HCT116 (cell line): ENCODE data around the gene TOX2. TPM values are rescaled to one million over a fixed set of nuclear protein-coding genes. Genes with fewer than 3 reads are reported as not detected.

Source experiments
- ATAC-seq: fragments of 200-7000 bp; cut with Tn5 transposase; 2 replicates; pipeline ENCODE4 v1.9.1; 2020; ENCODE audit warnings: mild to moderate bottlenecking, moderate library complexity
- BruUV-seq: library from RNA; stranded (reverse); fragments of 400-500 nt; replicated peaks from 2 replicates; lab custom pipeline; 2021; lab: Mats Ljungman, UMichigan
- CTCF ChIA-PET: fragments of 300-600 bp; sonication (Branson Sonifier 250); formaldehyde crosslinking; loops from one replicate; lab custom pipeline; 2021; ENCODE audit warnings: antibody characterized with exemption; lab: Charles Lee
- POLR2A ChIA-PET: fragments of 300-600, 350-600 bp; sonication (Branson Sonifier 250); formaldehyde crosslinking; loops from one replicate; lab custom pipeline; 2021; ENCODE audit warnings: antibody characterized with exemption; lab: Charles Lee
- RAD21 ChIA-PET, 2 experiments: fragments of 300-600 bp; sonication (Branson Sonifier 250); formaldehyde crosslinking; loops; one replicate each; lab custom pipeline; 2023; ENCODE audit warnings: low total read pairs in 2 of 2; ENCODE audit not compliant: uncharacterized antibody in 2 of 2, unreplicated experiment in 2 of 2, low non-redundant PET in 1 of 2; lab: Charles Lee
- DNase-seq: peaks from one replicate; pipeline ENCODE4 v3.0.0-alpha.2; 2010; ENCODE audit warnings: low read depth, low spot score
- H2AFZ ChIP-seq: fragments of 200-600 bp; shearing (Covaris generic), sonication (generic); 2 replicates; pipeline ENCODE4 v1.6.1; 2017; ENCODE audit warnings: low read depth, mixed run types, mixed read lengths, antibody characterized with exemption, low read length; ENCODE audit not compliant: poor library complexity, severe bottlenecking
- H3K27ac ChIP-seq: 2 replicates; pipeline ENCODE4 v1.5.1; 2012; ENCODE audit warnings: low read depth, low read length
- H3K27me3 ChIP-seq: fragments of 200-600 bp; sonication (generic); 2 replicates; pipeline ENCODE4 v1.6.1; 2016; ENCODE audit warnings: mixed run types, low read length, mixed read lengths; ENCODE audit not compliant: insufficient read depth
- H3K36me3 ChIP-seq, 2 experiments: fragments of 200-500 bp in 1 of 2; fragments of 200-600 bp in 1 of 2; sonication (Bioruptor generic) in 1 of 2; sonication (generic) in 1 of 2; 2 replicates each; pipeline versions ENCODE4 v1.5.1 to v1.6.1; 2014 to 2016; ENCODE audit warnings: low read length in 2 of 2, inconsistent platforms in 1 of 2, mixed read lengths in 1 of 2, mixed run types in 1 of 2; ENCODE audit not compliant: insufficient read depth in 2 of 2, control insufficient read depth in 1 of 2
- H3K4me1 ChIP-seq, 2 experiments: fragments of 200-600 bp in 1 of 2; sonication (generic) in 1 of 2; 2 replicates each; pipeline versions ENCODE4 v1.5.1 to v1.6.1; 2012 to 2017; ENCODE audit warnings: low read length in 2 of 2, inconsistent platforms in 1 of 2, mild to moderate bottlenecking in 1 of 2, mixed read lengths in 1 of 2, mixed run types in 1 of 2, moderate library complexity in 1 of 2; ENCODE audit not compliant: insufficient read depth in 2 of 2, control insufficient read depth in 1 of 2
- H3K4me2 ChIP-seq: fragments of 200-600 bp; sonication (generic); 2 replicates; pipeline ENCODE4 v1.6.1; 2017; ENCODE audit warnings: mixed run types, low read length, mixed read lengths
- H3K4me3 ChIP-seq, 2 experiments: fragments of 200-600 bp in 1 of 2; sonication (generic) in 1 of 2; replicated peaks in 1 of 2; 2 replicates each; pipeline ENCODE4 v1.5.1; 2011 to 2016; ENCODE audit warnings: low read length in 2 of 2, control low read depth in 1 of 2, low read depth in 1 of 2, mild to moderate bottlenecking in 1 of 2, mixed read lengths in 1 of 2, mixed run types in 1 of 2
- H3K79me2 ChIP-seq: fragments of 200-600 bp; sonication (generic); 2 replicates; pipeline ENCODE4 v1.6.1; 2017; ENCODE audit warnings: mild to moderate bottlenecking, mixed run types, low read length, moderate library complexity, mixed read lengths; ENCODE audit not compliant: insufficient read depth
- H3K9ac ChIP-seq: fragments of 200-600 bp; sonication (generic); 2 replicates; pipeline ENCODE4 v1.6.1; 2016; ENCODE audit warnings: low read length, mixed read lengths
- H3K9me2 ChIP-seq: fragments of 200-600 bp; sonication (generic), shearing (Covaris generic); 2 replicates; pipeline ENCODE4 v1.6.1; 2017; ENCODE audit warnings: mixed run types, mild to moderate bottlenecking, moderate library complexity; ENCODE audit not compliant: insufficient read depth
- H3K9me3 ChIP-seq, 2 experiments: fragments of 200-500 bp in 1 of 2; fragments of 200-600 bp in 1 of 2; sonication (Bioruptor generic) in 1 of 2; sonication (generic) in 1 of 2; 2 replicates each; pipeline ENCODE4 v1.6.1; 2014 to 2017; ENCODE audit warnings: low read length in 2 of 2, mixed read lengths in 2 of 2, inconsistent platforms in 1 of 2, low read depth in 1 of 2, mild to moderate bottlenecking in 1 of 2, mixed run types in 1 of 2, moderate library complexity in 1 of 2; ENCODE audit not compliant: control insufficient read depth in 1 of 2, insufficient read depth in 1 of 2
- H4K20me1 ChIP-seq: fragments of 200-600 bp; sonication (generic), shearing (Covaris generic); 2 replicates; pipeline ENCODE4 v1.6.1; 2017; ENCODE audit warnings: mixed run types, mild to moderate bottlenecking, moderate library complexity; ENCODE audit not compliant: insufficient read depth
- CBX3 ChIP-seq: IDR thresholded peaks from 2 replicates; pipeline ENCODE4 v1.6.1; 2012; ENCODE audit warnings: low read depth
- CEBPB ChIP-seq: IDR thresholded peaks from 2 replicates; pipeline ENCODE4 v1.6.1; 2012; ENCODE audit warnings: low read depth
- EGR1 ChIP-seq: IDR thresholded peaks from 2 replicates; pipeline ENCODE4 v1.6.1; 2012; ENCODE audit warnings: low read depth
- ELF1 ChIP-seq: IDR thresholded peaks from 2 replicates; pipeline ENCODE4 v1.6.1; 2012; ENCODE audit warnings: low read depth, borderline replicate concordance
- FOSL1 ChIP-seq: IDR thresholded peaks from 2 replicates; pipeline ENCODE4 v1.6.1; 2012; ENCODE audit warnings: low read depth
- POLR2A ChIP-seq: IDR thresholded peaks from 2 replicates; pipeline ENCODE4 v1.7.0; 2011; ENCODE audit warnings: borderline replicate concordance; ENCODE audit not compliant: insufficient read depth, insufficient read length; ENCODE audit errors: extremely low read depth
- POLR2AphosphoS5 ChIP-seq: IDR thresholded peaks from 2 replicates; pipeline ENCODE4 v1.6.1; 2011; ENCODE audit warnings: mild to moderate bottlenecking, low read depth, low read length, moderate library complexity
- RAD21 ChIP-seq: IDR thresholded peaks from 2 replicates; pipeline ENCODE4 v1.6.1; 2012; ENCODE audit warnings: low read depth, mild to moderate bottlenecking
- SIN3A ChIP-seq: IDR thresholded peaks from 2 replicates; pipeline ENCODE4 v1.6.1; 2012; ENCODE audit warnings: low read depth
- SP1 ChIP-seq: IDR thresholded peaks from 2 replicates; pipeline ENCODE4 v1.6.1; 2012; ENCODE audit warnings: low read depth
- ZFX ChIP-seq: fragments of 450-650 bp; IDR thresholded peaks from 2 replicates; pipeline ENCODE4 v1.6.1; 2017
- intact Hi-C: fragments of 100-400 bp; cut with micrococcal nuclease; formaldehyde crosslinking; loops from 2 replicates; pipeline ENCODE4 v1.10.0; 2022
- total RNA-seq: library from RNA; stranded (reverse); gene quantifications from one replicate; pipeline ENCODE4 v1.2.1, GENCODE V29; 2021; ENCODE audit not compliant: unreplicated experiment
- TF ChIP-seq, protein P1 (sequence below): IDR thresholded peaks from 2 replicates; pipeline ENCODE4 v1.6.1; 2012; ENCODE audit warnings: low read depth
- TF ChIP-seq, protein P2 (sequence below): IDR thresholded peaks from 2 replicates; pipeline ENCODE4 v1.6.1; 2012
- TF ChIP-seq, protein P3 (sequence below): IDR thresholded peaks from 2 replicates; pipeline ENCODE4 v1.6.1; 2011; ENCODE audit warnings: mild to moderate bottlenecking, low read length, moderate library complexity; ENCODE audit not compliant: insufficient replicate concordance; ENCODE audit errors: extremely low read depth

The TOX2 gene
- total RNA-seq, 1 experiment from 2014 or later = 39.6 TPM

DNA sequence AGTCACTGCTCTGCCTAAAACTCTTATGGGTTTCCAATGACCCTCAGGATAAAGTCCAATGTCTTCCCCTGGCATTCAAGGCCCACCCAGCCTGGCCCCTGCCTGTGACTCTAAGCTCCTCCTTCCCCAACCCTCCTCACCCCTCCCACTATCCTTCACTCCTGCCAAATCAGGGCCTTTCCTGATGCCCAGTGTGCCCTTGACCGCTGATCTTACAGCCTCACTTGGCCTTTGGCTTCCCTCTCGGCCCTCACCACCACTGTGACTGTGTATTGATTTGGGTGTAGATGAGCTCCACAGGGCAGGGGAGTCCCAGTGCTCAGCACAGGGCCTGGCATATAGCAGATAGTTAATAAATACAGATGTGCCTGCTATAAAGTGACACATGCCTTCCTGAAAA, 115.7 kb downstream of the TOX2 start:
- TF ChIP-seq, protein P1, sequence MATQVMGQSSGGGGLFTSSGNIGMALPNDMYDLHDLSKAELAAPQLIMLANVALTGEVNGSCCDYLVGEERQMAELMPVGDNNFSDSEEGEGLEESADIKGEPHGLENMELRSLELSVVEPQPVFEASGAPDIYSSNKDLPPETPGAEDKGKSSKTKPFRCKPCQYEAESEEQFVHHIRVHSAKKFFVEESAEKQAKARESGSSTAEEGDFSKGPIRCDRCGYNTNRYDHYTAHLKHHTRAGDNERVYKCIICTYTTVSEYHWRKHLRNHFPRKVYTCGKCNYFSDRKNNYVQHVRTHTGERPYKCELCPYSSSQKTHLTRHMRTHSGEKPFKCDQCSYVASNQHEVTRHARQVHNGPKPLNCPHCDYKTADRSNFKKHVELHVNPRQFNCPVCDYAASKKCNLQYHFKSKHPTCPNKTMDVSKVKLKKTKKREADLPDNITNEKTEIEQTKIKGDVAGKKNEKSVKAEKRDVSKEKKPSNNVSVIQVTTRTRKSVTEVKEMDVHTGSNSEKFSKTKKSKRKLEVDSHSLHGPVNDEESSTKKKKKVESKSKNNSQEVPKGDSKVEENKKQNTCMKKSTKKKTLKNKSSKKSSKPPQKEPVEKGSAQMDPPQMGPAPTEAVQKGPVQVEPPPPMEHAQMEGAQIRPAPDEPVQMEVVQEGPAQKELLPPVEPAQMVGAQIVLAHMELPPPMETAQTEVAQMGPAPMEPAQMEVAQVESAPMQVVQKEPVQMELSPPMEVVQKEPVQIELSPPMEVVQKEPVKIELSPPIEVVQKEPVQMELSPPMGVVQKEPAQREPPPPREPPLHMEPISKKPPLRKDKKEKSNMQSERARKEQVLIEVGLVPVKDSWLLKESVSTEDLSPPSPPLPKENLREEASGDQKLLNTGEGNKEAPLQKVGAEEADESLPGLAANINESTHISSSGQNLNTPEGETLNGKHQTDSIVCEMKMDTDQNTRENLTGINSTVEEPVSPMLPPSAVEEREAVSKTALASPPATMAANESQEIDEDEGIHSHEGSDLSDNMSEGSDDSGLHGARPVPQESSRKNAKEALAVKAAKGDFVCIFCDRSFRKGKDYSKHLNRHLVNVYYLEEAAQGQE = no peak
- TF ChIP-seq SP1 (no peak), CEBPB (no peak), POLR2AphosphoS5 (no peak), CBX3 (no peak), RAD21 (no peak), SIN3A (no peak), ZFX (no peak), ELF1 (no peak), FOSL1 (no peak), POLR2A (no peak), EGR1 (no peak)
- TF ChIP-seq, protein P2, sequence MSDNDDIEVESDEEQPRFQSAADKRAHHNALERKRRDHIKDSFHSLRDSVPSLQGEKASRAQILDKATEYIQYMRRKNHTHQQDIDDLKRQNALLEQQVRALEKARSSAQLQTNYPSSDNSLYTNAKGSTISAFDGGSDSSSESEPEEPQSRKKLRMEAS = no peak
- TF ChIP-seq, protein P3, sequence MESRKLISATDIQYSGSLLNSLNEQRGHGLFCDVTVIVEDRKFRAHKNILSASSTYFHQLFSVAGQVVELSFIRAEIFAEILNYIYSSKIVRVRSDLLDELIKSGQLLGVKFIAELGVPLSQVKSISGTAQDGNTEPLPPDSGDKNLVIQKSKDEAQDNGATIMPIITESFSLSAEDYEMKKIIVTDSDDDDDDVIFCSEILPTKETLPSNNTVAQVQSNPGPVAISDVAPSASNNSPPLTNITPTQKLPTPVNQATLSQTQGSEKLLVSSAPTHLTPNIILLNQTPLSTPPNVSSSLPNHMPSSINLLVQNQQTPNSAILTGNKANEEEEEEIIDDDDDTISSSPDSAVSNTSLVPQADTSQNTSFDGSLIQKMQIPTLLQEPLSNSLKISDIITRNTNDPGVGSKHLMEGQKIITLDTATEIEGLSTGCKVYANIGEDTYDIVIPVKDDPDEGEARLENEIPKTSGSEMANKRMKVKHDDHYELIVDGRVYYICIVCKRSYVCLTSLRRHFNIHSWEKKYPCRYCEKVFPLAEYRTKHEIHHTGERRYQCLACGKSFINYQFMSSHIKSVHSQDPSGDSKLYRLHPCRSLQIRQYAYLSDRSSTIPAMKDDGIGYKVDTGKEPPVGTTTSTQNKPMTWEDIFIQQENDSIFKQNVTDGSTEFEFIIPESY = no peak
- H3K79me2 ChIP-seq = no peaks in the 10 kb centered on the region
- H3K27ac ChIP-seq = no peak overlapping the region
- ATAC-seq (no peak), DNase-seq (no peak)
- no peak overlapping the region for H3K4me2 ChIP-seq
- no peak overlapping the region for H3K4me3 ChIP-seq
- H3K9me3 ChIP-seq = no peaks in the 10 kb centered on the region
- POLR2A ChIA-PET = no interaction called here
- RAD21 ChIA-PET = no interaction called here
- peaks cover 2 to 5% of the 10 kb centered on the region in 2 experiments; a peak in 2 of 4 replicates for H3K4me1 ChIP-seq
- H3K9ac ChIP-seq = no peak overlapping the region
- no peaks in the 10 kb centered on the region for H3K9me2 ChIP-seq
- H2AFZ ChIP-seq = no peak overlapping the region
- intact Hi-C loops = no loop called here
- no TSS peak for BruUV-seq
- CTCF ChIA-PET = no interaction called here
- H3K27me3 ChIP-seq = no peaks in the 10 kb centered on the region
- no peaks in the 10 kb centered on the region for H3K36me3 ChIP-seq
- no peaks in the 10 kb centered on the region for H4K20me1 ChIP-seq
